Esophagus muscularis mucosa (tissue), 4 donors: ENCODE measurements around the gene LHX3. TPM values are rescaled to one million over a fixed set of nuclear protein-coding genes. Genes with fewer than 3 reads are reported as not detected.

Experiments
- DNase-seq: peaks from one replicate; pipeline ENCODE4 v3.0.0-alpha.2; 2017; ENCODE audit errors: extremely low spot score
- H3K27ac ChIP-seq, 4 donors: fragments of 200-600 bp; sonication (generic); replicated peaks in 1 of 4; 1 replicate in 3 of 4; 2 replicates in 1 of 4; pipeline ENCODE4 v1.5.1; 2016 to 2019; ENCODE audit warnings: mild to moderate bottlenecking in 1 of 4
- H3K27me3 ChIP-seq, 4 donors: fragments of 200-600 bp; sonication (generic); one replicate each; pipeline versions ENCODE4 v1.5.1 to v1.6.0; 2016 to 2019
- H3K36me3 ChIP-seq, 4 donors: fragments of 200-600 bp; sonication (generic); one replicate each; pipeline ENCODE4 v1.5.1; 2016 to 2019
- H3K4me1 ChIP-seq, 4 donors: fragments of 200-600 bp; sonication (generic); one replicate each; pipeline ENCODE4 v1.5.1; 2016 to 2019
- H3K4me3 ChIP-seq, 4 donors: fragments of 200-600 bp; sonication (generic); 1 replicate in 2 of 4; 2 replicates in 2 of 4; pipeline ENCODE4 v1.5.1; 2016 to 2019; ENCODE audit warnings: mild to moderate bottlenecking in 4 of 4, moderate library complexity in 1 of 4
- H3K9me3 ChIP-seq, 4 donors: fragments of 200-600 bp; sonication (generic); 1 replicate in 3 of 4; 2 replicates in 1 of 4; pipeline ENCODE4 v1.5.1; 2016 to 2019
- EP300 ChIP-seq: sonication (generic); formaldehyde crosslinking; IDR thresholded peaks from one replicate; pipeline ENCODE4 v1.6.1; 2017; ENCODE audit warnings: antibody characterized with exemption
- POLR2A ChIP-seq: fragments of 450-650 bp; IDR thresholded peaks from one replicate; pipeline ENCODE4 v1.6.1; 2017; ENCODE audit warnings: antibody characterized with exemption, moderate library complexity, mild to moderate bottlenecking, low read depth
- POLR2AphosphoS5 ChIP-seq, 2 donors: sonication (generic); formaldehyde crosslinking; IDR thresholded peaks; one replicate each; pipeline ENCODE4 v1.6.1; 2017; ENCODE audit warnings: antibody characterized with exemption in 2 of 2
- WGBS: methylation state at CpG from one replicate; pipeline ENCODE4 v1.1.5; 2018; 5-methylcytosine and 5-hydroxymethylcytosine counted together
- intact Hi-C: fragments of 100-400 bp; cut with DNase I; formaldehyde crosslinking; loops from one replicate; pipeline ENCODE4 v1.15.1; 2023
- total RNA-seq, 4 donors: library from RNA; depleted of rRNA; stranded (reverse); fragments of >200 nt; gene quantifications; one replicate each; pipeline versions ENCODE4 v1.1.0 to v1.2.1, GENCODE V29; 2016
- TF ChIP-seq, protein P1 (sequence below), 3 experiments: fragments of 200-600 bp in 2 of 3; fragments of 450-650 bp in 1 of 3; sonication (generic) in 2 of 3; IDR thresholded peaks; one replicate each; pipeline ENCODE4 v1.5.1; 2017 to 2019; ENCODE audit warnings: antibody characterized with exemption in 3 of 3, mild to moderate bottlenecking in 2 of 3, moderate library complexity in 1 of 3

Gene LHX3
- total RNA-seq, 4 donors from 2014 or later: not detected

DNA sequence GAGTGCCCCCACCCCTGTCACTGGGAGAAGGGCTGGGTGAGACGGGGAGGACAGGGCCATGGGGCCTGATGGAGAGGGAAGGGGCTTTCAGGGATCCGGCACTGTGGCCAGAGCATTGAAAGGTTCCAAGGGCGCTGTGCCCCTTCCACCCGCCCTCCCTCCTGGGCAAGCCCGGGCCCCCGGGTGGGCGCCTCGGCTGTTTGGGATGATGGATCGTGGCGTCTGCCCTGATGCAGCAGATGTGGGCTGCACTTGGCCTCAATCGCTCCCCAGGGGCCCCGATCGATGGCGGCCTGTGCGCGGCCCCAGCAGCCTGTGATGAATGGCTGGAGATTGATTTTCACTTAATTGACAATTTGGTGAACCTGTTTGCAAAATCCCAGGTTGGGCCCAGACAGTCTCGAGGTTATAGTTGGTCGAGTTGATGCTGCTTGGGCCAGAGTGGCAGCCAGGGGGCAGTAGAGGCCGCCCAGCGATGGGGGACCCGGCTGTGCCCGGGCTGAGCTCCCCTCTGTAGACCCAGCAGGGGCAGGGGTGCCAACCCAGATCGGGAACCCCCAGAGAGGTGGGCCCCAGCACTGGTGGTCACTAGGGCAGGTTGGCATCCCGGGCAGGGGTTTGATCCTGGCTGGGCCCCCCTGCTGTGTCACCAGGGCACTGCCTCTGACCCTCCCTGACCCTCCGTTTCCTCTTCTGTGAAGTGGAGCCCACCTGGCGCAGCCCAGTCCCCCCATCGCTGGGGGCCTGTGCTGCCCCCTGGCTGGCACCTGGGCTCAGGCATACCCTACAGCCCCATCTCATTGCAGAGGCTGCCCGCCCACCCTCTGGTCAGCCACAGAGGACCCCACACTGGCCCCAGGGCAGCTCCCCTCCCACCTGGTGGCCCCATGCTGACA, 34.7 kb downstream of the LHX3 start:
- no peak overlapping the region for H3K4me3 ChIP-seq
- H3K27ac ChIP-seq: no peak overlapping the region
- H3K27me3 ChIP-seq: peaks cover 0 to 58% (median 6%) of the 10 kb centered on the region in 4 donors
- no peaks in the 10 kb centered on the region for H3K36me3 ChIP-seq
- intact Hi-C loops: no loop called here
- no peaks in the 10 kb centered on the region for H3K4me1 ChIP-seq
- no peaks in the 10 kb centered on the region for H3K9me3 ChIP-seq
- 36% methylated on average over 7 of the region's 28 CpGs for WGBS
- TF ChIP-seq POLR2AphosphoS5 (IDR thresholded peaks at IDR 0.05) (no peak), POLR2A (no peak), EP300 (no peak)
- TF ChIP-seq, protein P1, sequence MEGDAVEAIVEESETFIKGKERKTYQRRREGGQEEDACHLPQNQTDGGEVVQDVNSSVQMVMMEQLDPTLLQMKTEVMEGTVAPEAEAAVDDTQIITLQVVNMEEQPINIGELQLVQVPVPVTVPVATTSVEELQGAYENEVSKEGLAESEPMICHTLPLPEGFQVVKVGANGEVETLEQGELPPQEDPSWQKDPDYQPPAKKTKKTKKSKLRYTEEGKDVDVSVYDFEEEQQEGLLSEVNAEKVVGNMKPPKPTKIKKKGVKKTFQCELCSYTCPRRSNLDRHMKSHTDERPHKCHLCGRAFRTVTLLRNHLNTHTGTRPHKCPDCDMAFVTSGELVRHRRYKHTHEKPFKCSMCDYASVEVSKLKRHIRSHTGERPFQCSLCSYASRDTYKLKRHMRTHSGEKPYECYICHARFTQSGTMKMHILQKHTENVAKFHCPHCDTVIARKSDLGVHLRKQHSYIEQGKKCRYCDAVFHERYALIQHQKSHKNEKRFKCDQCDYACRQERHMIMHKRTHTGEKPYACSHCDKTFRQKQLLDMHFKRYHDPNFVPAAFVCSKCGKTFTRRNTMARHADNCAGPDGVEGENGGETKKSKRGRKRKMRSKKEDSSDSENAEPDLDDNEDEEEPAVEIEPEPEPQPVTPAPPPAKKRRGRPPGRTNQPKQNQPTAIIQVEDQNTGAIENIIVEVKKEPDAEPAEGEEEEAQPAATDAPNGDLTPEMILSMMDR (IDR thresholded peaks at IDR 0.05): peak; percentile 30 to 51 (median 39)
- no peak for DNase-seq

DNA sequence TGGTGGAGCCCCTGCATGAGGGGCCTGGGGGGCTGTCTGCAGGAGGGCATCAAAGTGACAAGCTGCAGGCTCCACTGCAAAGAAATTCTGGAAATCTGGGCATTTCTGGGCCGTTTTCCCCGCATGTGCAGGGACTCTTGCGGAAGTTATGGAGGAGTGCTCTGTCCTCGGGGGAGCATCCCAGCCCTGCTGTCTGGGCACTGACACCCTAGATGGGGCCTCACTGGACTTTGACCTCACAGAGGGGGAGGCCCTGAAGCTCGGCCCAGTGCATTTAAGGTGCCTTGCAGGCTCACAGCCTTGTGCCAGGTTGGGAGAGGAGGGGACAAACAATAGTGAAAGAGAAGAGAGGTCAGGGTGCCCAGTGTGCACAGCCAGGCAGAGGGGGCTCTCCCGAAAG, 35.4 kb downstream of the LHX3 start:
- no peak overlapping the region for H3K4me3 ChIP-seq
- intact Hi-C loops: no loop called here
- H3K4me1 ChIP-seq: no peaks in the 10 kb centered on the region
- no peaks in the 10 kb centered on the region for H3K9me3 ChIP-seq
- no peak overlapping the region for H3K27ac ChIP-seq
- H3K27me3 ChIP-seq: peaks cover 0 to 58% (median 6%) of the 10 kb centered on the region in 4 donors
- 69% methylated on average over 6 of the region's 6 CpGs for WGBS
- no peak for DNase-seq
- TF ChIP-seq POLR2A (no peak), EP300 (no peak), POLR2AphosphoS5 (IDR thresholded peaks at IDR 0.05) (no peak)
- TF ChIP-seq, protein P1 (IDR thresholded peaks at IDR 0.05): no peak
- H3K36me3 ChIP-seq: no peaks in the 10 kb centered on the region

DNA sequence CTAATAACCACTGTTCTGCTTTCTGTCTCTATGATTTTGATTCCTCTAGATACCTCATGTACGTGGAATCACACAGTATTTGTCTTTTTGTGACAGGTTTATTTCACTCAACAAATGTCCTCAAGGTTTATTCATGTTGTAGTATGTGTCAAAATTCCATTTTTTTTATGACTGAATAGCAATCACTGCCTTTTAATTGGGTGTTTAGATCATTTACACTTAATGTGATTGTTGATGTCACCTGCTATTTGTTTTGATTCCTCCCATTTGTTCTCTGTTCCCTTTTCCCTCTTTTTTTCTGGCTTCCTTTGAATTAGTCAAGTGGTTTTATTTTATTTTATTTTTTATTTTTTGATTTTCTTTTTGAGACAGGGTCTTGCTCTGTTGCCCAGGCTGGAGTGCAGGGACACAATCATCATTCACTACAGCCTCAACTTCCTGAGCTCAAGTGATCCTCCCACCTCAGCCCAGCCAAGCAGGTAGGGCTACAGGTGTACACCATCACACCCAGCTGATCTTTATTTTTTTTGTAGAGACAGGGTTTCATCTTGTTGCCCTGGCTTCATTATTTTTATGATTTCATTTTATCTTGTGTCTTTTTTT, 41.6 kb downstream of the LHX3 start:
- intact Hi-C loops: no loop called here
- peaks cover 0 to 40% (median 0%) of the 10 kb centered on the region in 4 donors for H3K27me3 ChIP-seq
- H3K36me3 ChIP-seq: no peaks in the 10 kb centered on the region
- no peaks in the 10 kb centered on the region for H3K4me1 ChIP-seq
- peaks cover 0 to 11% (median 6%) of the 10 kb centered on the region in 4 donors for H3K9me3 ChIP-seq
- TF ChIP-seq POLR2A (no peak), POLR2AphosphoS5 (IDR thresholded peaks at IDR 0.05) (no peak), EP300 (no peak)
- TF ChIP-seq, protein P1 (IDR thresholded peaks at IDR 0.05): no peak
- no peak overlapping the region for H3K4me3 ChIP-seq
- 35% methylated on average over 1 of the region's 1 CpG for WGBS
- H3K27ac ChIP-seq: no peak overlapping the region
- no peak for DNase-seq

DNA sequence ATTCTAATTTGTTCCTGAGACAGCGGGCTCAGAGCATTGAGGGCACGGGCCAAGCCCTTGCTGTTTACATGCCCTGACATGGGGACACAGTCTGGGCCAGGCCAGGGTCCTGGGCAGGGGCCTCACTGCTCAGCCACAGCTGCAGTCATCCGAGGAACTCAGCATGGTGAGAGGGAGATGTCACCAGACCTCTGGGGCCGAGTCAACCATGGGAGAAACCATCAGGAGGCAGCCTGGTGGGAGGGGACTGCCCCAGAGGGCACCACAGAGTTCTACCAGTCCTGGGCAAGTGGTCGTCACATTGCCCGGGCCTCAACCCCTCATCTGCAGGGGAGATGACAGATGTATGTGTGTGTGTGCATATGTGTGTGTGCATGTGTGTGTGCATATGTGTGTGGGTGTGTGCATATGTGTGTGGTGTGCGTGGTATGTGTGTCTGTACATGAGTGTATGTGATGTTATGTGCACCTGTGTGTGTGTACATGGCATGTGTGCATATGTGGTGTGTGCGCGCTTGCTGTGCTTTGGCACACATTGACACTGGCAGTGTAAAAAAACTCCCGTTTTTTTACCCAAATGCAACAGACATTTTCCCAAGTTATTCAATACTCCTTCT, 43.8 kb downstream of the LHX3 start:
- Histone ChIP-seq H3K36me3 (no peaks in the 10 kb centered on the region), H3K9me3 (peaks cover 0 to 11% (median 6%) of the 10 kb centered on the region in 4 donors), H3K4me3 (no peak overlapping the region), H3K27ac (no peak overlapping the region), H3K4me1 (no peaks in the 10 kb centered on the region), H3K27me3 (peaks cover 0 to 59% (median 7%) of the 10 kb centered on the region in 4 donors)
- DNase-seq: no peak
- no peak for TF ChIP-seq POLR2A
- TF ChIP-seq, protein P1 (IDR thresholded peaks at IDR 0.05): no peak
- no peak for TF ChIP-seq EP300
- TF ChIP-seq POLR2AphosphoS5 (IDR thresholded peaks at IDR 0.05): no peak
- WGBS: 73% methylated on average over 9 of the region's 10 CpGs
- intact Hi-C loops: no loop called here
